GM11168 (cell line): ENCODE data around the gene THBS4.

Source experiments
- in situ Hi-C: fragments of 300-500 bp; cut with MboI; formaldehyde crosslinking; loops from one replicate; pipeline ENCODE4 v1.12.0; 2022; ENCODE audit warnings: low sequenced_read_pairs; ENCODE audit not compliant: unreplicated experiment

THBS4 gene

DNA sequence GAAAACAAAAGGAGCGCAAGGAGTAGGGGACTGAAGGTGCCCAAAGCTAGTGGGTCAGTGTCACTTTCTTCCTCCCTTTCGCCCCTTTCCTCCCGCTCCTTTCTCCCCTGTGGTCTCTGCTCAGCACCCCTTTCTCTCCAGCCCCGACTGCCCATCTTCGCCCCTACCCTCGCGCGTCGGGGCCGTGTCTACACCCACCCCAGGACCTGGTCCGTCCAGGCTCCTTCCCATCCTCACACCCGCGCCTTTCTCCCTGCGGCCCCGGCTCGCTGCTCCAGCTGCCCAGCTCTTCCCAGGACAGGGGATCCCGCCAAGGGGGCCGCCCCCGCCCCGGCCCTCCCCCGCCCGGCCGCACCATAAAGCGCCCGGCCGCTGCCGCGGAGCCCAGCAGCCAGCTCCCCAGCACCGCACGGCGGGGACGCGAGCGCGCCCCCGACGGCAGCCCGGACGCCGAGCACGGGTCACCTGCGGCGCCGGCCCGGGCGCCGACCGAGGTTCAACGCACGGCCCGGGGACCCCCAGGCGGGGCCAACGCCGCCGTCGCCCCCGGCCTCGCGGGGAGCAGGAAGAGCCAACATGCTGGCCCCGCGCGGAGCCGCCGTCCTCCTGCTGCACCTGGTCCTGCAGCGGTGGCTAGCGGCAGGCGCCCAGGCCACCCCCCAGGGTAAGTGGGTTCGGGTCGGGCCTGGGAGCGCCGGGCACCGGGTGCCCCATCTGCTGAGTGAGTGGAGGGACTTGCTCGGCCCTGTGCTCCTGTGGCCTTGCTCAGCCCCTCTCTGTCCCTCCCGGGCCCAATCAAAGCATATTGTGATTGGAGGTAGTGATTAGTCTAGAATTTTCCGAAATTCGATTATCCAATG lies at the start of gene THBS4:
TSS of gene THBS4 (plus strand) at position 387 of the 860 bp plus-strand sequence. CDS start at position 577, 190 bp downstream.
- in situ Hi-C loops, result no loop called here

DNA sequence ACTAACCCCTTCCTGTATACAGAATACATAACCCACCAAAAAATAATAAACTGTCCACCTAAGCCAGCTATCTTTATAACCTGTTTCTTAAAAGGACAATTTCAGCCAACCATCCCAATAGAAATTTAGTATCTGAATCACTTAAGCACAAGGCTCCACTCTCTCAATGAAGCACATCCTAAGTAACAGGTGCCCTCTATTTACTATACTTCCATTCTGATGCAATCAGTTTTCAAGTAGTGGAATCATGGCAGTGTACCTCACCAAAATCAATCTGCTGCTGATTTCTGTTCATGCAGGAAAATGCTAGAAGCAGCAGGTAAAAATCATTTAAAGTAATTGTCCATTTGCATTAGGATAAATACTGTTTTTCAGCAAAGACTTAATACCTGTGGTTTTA lies 48.9 kb upstream of the THBS4 start:
- in situ Hi-C loops, result no loop called here

DNA sequence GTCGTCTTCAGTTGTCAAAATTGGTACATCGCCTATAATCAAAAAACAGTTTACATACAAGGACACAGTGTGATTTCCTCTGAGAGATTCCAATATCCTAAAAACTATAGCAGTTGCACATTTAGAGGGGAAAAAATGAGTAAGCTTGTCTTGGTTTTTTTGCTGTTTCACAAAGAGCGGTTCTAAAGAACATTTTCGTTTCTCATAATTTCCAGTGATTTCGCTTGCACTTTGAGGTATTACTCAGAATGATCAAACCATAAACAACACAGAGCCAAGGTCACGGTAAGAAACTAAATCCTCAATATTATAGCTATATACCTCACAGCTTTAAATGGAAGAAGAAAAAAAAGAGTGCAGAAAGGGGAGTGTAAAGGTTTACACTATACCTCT lies 44.9 kb upstream of the THBS4 start:
- in situ Hi-C loops, result no loop called here

DNA sequence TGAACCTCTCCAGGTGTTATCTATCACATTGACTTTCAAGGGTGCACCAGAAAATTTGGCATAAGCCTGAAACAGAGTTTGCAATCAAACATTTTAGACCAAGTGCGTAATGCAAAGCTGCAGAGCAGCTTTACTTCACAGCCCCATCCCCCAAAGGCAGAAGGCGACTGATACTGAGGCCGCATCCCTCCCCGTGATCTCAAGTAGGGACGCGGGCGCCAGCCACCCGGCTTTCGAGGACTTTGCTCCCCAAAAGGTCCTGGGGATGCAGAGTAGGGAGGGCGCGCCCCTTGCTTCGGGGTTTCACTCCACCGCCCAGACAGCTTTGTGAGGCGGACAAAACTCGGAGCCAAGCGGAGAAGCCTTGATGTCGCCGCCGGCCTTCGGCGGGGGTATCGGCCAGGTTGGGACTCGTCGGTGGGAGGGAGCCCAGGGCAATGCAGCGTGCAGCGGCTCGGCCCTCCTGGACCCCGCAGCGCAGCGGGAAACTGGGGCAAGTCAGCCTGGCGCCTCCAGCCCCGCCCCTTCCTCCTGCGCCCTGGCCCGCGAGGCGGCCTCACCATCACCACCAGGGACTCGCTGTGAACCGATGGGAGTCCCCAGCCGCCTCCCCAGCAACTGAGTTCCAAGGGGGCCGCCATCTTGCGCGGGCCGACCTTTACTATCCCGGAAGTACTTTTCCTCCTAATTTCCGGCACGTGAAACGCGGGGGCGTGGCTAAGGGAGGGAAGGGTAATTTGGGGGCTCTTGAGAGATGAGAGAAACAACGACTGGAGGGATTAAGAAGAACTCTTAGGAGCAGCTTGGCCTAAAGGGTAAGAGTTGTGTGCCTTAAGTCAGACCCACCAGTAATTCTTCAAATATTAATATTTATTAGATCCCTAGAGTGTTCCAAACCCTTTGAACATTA lies 44.3 kb upstream of the THBS4 start, which contains the start of gene MTX3:
TSS of gene MTX3 (minus strand) at position 665 of the 910 bp plus-strand sequence. CDS start at position 641, 24 bp downstream.
- in situ Hi-C loops, result no loop called here

DNA sequence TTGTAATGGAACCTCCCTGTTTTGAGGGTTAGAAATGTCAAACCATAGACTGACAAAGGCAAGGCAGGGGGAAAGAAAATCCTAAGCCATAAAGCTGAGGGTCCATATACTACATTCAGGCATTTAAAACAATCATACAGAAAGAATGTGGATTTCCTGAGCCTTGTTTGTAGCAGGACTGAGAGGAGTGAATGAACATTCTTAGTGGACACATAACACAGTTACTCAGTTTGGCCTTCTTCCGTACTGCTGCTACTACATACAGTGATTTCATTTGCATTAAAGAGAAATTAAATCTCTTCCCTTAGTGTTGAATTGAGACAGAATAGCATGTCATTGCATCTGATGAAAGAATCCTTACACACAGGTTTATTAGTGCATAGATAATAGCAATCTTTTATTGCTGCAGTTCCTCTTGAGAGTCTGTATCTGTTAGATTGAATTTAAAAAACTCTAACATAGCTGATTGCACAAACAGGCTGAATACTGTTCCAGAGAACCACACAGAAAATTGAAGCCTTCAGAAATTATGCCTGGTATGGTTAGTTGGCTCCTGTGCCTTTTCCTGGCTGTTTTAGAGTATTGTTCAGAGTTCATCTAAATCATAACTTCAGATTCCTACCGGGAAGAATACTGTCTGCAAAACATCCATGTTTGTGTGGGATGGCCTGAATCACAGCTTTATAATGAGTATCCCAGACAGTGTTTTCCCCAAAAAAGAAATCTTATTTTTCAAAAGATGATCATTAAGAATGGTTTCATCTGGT lies 42.1 kb upstream of the THBS4 start:
- in situ Hi-C loops, result no loop called here

DNA sequence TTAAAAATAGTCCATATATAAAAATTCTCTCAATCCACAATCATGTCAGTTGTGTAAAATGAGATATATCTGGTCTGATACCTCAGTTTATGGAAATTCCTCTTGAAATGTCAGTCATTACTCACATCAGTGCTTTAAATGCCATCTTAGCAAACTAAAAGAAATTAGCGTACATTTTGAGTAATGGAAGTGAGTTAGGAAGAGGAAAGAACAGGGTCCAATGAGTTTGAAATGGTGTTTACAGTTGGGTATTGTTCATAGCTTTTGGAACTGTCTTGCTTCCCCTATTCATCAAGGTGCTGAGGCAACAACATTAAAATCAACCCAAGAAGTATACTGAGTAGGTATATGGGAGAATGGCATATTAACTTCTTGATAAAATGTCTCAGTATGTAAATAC lies 35.4 kb upstream of the THBS4 start:
- in situ Hi-C loops, result no loop called here

DNA sequence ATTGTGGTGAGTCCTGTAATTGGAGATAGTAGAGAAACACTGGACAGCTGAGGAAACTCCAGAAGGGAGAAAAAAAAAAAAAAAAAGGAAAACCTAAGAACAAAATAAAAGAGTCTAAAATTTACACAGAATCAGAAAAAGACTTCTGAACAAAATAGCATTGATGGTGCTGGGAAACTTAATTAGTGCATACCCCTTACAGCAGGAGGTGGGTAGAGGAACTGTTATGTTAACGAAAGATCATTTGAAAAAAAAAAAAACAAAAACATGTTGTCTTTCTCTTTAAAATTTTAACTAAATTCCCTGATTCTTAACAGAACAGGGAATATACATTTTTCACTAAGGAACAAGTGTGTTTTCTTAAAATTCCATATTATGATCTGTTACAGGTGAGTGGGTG lies 32.5 kb upstream of the THBS4 start:
- in situ Hi-C loops, result no loop called here

DNA sequence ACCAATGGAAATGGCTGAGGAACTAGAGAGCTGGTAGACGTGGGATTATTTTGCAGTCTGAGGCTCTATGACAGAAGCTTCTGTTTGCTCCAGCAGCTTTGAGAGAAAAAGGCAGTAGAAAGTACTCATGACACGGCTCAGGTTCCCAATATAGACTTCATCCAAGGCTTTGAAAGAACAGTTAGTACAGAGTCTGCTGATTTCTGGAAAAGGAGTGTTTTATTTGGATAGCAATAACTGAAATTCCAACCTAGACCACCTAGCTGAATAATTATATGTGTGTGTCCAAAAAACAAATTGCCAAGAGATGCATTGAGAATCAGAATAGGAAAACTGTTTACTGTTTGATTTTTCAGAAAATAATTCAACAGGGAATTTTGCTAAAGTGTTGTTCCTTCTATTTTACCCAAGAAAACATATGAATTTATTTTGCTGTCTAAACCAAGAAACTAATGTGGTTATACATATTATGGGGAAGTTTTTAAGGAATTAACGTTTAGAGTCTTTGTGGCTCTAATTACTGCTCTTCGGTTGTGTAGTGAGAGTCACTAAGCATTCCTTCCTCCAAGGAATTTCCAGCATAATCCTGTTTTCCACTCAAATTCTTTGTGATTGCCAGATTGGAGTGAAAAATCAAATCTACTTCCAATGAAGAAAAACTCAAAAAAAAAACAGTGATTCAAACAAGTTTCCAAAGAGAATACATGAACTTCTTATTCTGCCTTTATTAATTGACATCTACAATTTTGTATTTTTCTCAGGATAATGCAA lies 26.0 kb upstream of the THBS4 start:
- in situ Hi-C loops, result no loop called here

DNA sequence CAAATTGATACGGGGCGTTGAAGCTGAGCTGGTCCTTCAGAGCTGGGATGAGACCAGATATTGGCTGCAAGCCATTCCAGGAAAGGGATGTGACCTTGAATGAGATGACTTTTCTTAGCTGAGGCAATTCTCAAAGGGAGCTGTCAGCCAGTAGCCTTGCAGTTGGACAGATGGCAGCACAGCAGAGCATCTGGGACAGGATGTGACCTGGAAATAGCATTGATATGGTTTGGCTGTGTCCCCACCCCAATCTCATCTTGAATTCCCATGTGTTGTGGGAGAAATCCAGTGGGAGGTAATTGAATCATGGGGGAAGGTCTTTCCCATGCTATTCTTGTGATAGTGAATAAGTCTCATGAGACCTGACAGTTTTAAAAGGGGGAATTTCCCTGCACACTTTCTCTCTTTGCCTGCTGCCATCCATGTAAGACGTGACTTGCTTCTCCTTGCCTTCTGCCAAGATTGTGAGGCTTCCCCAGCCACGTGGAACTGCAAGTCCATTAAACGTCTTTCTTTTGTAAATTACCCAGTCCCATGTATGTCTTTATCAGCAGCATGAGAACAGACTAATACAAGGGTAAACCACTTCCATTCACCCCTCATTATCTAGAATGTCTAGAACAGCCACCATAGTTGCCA lies 24.3 kb upstream of the THBS4 start:
- in situ Hi-C loops, result no loop called here

DNA sequence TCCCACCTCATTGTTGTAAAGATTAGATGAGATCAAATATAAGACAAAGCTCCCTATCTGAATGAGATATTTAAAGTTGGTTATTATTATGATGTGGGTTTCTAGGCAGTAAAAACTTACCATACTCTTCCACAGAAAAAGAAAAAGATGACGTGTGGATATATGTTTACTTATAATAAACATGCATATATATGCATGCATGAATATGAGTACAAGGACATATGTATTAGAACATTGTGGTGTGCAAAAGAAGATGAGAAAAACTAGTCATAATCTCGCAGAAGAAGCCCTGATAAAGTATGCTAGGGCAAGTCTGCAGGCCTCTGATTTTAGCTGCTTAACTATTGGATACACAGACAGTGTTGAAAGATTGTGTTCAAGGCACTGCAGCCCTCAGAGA lies 10.1 kb upstream of the THBS4 start:
- in situ Hi-C loops, result no loop called here

DNA sequence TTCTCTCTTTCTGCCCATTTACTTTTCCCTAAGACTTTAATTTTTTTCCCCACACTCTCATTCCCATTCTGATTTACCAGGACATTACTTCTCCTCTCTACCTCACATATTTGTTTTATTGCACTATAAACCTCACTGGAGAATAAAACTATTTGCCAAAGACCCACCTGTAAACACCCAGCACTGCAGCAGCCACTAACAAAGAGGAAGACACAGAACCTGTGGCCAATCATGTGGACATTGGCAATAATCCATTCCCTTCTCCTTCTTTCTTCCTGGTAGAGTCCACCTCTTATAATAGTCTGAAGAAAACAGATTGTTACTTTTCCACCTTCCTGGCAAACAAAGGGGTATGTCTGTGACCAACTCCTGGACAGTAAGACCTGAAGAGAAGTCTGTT lies 8.3 kb upstream of the THBS4 start:
- in situ Hi-C loops, result no loop called here

DNA sequence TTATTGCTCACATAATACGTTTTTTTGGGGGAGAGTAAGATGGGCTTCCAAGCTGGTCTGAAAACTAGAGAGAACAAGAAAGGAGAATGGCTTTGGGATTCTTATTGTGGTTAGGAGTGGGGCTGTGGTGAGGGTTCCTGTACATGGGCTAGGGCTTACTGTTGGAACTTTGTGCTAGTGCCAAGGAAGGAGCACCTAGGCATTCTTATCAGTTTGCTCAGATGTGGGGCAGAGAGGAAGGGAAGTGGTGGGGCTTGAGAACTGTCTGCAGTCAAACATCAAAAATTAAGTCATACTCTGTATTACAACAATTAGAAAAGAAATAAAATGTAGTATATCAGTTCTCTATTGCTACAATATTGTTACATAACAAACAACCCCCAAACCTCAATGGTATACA lies 4.0 kb upstream of the THBS4 start:
- in situ Hi-C loops, result no loop called here

DNA sequence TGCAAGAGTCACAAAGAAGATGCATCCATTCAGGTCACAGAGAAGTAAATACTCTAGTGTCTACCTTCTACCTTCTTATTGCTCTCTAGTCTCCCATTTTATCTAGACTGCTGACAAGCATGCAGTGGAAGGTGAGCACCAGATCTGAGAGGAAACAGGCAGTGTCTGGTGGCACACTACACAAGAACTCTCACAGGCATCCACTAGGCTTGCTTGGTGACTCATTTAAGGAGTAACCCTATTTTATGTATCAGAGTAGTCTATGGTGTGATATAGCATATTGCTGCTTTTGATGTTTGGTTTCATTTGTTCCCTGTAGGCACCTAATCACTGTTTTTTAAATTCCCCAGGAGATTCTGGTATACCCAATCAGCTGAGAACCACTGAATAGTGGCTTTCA lies 1.6 kb upstream of the THBS4 start:
- in situ Hi-C loops, result no loop called here

DNA sequence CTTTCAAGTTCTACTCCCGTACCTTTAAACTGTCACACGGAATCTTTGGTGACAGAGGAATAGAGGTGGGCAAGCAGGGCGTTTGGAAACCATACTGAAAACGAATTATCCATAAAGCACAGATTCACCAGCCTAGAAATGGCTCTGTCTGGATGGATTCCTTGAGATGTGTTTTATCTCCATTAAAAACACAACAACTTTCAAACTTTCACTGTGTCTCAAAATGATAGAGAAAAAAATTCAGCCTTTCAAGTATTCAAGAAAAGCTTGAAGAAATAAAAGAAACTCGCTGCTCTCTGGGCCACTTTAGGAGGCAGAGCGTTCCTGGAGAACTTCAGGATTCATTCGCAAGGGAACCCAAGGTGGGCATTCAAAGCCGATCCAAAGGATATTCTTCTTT lies 589 bp upstream of the THBS4 start:
- in situ Hi-C loops, result no loop called here

DNA sequence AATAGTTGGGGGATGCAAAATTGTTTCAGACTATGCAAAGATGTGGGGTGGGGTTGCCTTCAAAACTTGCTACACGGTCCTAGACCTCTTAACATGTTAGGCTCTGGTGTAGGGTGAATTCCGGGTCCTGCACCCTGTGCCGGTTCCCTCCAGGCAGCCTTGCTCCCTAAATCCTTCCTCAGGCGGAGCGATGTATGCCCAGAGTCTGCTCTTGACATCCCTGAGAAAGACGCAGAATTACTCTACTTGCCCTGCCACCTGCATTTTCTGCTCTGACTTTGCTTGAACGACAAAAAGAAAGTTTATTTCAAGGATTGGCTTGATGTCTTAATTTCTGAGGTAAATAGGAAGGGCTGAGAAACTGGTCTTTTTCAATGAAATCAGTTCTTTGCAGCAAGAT lies 691 bp downstream of the THBS4 start:
- in situ Hi-C loops, result no loop called here

DNA sequence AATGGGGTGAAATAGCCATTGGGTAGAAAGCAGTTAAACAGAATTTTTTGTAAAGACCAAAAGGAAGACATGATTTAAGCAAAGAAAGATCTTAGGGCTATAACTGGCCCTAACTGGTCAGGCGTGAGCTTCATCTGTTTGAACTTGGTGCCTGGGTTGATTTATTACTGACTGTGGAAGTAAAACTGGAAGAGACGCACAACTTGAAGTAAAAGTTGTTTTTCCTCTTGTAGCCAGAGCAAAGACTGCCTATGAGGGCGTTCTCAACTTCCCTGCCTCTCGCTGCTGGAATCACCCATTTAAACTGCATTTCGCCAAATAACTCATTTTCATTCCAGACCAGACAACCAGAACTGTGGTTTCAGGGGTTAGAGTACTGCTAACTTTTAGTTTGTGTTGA lies 1.5 kb downstream of the THBS4 start:
- in situ Hi-C loops, result no loop called here

DNA sequence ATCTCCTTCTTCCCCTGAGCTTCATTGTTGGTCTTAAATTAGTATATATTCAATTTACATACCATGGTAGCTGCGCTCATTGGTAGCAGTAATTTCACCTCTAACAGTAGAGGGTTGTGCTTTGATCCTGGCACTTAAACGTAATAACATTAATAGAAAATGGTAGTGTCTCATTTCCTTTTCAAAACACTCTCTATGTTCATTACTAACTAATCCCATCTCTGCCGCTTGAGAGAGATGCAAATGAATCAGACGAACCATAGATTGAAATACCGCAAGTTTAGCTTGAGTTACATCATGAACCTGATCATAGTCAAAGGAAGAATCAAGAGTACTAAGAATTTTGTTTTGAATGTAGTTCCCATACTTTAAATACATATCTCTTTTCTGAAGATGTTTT lies 2.2 kb downstream of the THBS4 start:
- in situ Hi-C loops, result no loop called here

DNA sequence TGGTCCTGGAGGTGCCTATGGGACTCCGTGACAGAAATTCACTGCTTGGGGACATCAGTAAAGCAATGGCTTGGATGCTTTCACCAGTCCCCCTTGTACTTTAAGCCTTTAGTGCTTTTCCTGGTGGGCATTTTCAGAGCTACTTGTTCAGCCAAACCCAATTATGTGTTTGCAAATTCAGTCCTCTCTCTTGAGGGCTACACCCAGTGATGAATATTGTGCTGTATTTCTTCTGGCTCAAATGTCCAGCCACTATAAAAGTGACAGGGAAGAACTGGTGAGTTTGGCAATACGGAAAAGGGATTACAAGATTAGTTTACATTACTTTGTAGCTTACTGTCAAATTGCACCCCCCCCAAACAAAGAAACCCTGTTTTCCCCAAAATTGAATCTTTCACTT lies 4.5 kb downstream of the THBS4 start:
- in situ Hi-C loops, result no loop called here

DNA sequence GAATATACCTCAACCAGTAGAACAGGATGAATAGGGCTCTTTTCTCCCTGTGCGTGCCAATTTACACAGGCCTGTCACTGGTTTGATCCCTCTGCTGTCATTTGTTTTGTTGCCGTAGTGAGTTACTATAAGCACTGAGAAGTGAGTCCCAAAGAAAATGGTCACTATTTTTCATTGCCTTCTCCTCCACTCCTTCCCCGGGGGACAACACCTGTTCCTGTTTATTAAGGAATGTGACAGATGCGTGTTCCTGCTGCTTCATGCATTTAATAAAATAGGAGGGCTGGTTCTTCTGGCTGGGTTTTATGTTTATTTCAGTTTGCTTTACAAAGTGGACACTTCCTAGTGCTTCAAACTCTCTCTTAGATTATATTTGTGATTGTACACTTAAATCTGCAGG lies 6.4 kb downstream of the THBS4 start:
- in situ Hi-C loops, result no loop called here
